Activated naive CD4-positive, alpha-beta T cell treated with Interleukin-2 at 50 U/mL for 16 hours (primary cell): ENCODE measurements around the gene MICAL2.
A peak's percentile ranks its signal among the peaks of the same experiment; 100 is the strongest.
"Not testable (repeated sequence)": the region's sequence is repeated elsewhere in the genome, so short reads cannot be mapped to it uniquely, and the experiment has no call there.

Source experiments
- DNase-seq: peaks from one replicate; pipeline ENCODE4 v3.0.0-alpha.2; 2020

The MICAL2 gene

GRCh38 chr11:12137938-12138731 lies 27.7 kb downstream of the MICAL2 start:
- no peak for DNase-seq

DNA sequence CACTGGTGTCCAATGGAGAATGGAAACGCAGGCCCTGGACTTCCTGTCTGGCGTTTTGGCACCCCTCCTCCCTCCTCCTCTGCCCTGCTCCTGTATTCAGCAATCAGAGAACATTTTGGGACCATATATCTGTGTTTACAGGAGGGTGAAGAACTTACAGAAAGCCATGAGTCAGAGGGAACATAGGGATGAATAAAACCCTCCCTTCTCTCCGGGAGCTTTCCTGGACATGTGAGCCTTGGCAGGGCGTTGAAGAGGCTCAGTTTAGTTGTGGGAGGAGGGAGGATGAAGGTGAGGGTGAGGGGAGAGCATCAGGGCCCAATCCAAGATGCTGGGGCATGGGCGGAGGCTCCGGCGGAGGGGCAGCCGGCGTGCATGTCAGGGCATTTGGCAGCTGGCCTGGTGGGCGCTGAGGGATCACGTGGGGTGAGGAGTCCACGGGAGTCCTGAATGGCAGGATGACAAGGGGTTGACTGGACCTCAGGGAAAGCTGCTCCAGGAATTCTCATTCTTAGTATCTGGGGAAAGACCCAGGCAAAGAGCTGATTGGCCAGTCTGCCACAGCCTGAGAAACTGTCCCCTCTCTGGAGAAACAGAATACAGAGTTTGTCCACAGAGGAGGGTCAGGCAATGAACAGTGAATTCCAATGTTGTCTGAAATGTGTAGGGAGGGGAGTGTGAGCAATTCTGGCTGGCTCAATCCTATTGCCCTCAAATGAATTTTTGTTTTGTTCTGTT lies 28.9 kb downstream of the MICAL2 start:
- no peak for DNase-seq

DNA sequence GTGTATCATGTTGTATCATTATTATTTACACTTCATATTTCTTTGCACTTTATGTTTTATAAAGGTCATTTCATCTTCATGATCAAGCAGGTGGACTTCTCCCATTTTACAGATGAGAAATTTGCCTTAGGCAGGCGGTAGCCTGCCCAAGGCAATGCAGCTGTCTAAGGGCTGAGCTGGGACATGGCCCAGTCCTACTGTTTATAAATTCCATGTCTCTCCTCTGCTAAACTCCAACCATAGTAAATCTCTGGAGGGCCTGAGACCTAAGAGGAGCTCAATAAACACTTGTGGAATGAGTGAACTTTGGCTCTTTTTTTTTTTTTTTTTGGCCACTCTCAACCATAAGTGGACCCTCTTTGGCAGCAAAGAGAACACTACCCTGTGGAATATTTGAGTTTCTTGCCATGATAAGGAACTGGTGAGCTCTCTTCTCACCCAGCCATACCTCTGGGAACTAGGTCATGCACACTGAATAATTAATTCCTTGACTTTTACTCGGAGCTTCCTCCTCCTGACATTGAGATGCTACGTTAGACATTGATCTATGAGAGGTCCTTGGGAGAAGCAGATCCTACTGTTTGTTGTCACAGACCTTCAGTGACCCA lies 29.9 kb downstream of the MICAL2 start:
- DNase-seq: no peak

DNA sequence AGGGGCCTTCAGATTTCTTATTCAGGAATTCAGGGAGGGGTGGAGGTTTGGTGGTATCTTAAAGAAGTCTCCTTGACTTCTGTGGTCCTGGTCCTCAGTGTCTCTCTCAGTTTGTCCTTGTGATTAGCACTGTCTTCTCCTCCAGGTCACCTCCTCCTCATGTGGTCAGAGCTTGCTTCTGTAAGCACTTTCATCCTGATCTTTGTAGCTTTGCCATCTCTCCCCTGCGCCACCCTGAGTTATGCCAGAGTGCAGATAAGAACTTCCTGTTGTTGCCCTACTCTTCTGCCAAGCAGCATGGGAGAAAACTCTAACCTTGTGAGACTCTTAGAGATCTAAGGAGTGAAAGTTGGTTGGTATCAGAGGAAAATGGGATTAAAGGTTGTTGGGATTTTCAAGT lies 30.9 kb downstream of the MICAL2 start:
- DNase-seq: no peak

DNA sequence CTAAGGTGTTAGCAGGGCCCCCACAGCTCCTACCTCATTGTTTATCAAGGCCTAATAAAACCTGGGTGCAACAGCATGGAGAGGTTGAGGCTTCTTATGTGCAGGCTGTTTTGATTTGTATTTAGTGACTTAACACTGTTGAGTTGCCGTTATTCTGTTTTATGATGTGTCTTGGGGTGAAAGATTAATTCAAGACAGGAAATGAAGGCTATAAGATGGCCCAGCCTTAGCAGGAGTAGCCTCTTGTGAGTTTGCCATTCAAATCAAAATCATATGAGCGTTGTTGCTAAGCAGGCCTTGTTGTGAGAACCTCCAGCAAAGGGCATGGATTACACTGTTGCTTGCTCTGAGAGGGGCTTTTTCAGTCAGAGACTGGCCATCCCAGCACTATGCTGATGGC lies 31.8 kb downstream of the MICAL2 start:
- DNase-seq: no peak

- no peak for DNase-seq
Observed at GRCh38 chr11:12142909-12143308, 32.5 kb downstream of the MICAL2 start.

DNA sequence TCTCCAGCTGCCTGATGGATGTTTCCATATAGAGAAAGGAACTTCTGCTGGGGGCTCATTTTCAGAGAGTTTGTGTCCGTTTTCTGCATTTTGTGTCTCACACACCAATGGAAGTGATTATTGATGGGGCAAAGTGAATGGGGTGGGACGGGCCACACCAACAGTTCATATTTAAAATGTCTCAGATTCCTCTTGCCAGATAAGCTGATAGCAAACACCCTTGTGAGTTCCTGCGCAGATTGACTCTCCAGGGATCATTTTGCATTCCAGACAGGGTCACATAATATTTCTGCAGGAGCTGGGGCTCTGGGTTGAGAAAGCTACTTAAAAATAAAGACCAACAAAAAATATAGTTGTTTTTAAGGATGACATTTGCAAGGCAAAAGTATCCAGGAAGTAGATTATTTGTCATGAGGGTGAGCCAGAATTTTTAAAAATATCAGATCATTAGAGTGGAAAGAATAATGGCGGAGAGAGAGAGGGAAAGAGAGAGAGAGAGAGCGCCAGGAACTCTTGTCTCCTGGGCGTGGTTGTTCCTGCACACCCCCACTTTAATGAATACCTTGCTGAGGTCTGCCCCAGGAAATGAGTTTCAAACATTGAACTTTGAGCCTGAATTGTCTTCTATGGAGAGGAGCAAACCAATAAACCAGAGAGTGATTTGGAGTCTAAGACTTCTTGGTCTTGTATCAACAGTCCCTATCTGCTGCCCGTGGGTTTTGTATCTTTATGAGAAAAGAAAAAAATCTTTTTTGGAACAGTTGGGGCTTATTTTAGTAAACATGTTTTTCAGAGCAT lies 33.3 kb downstream of the MICAL2 start:
- no peak for DNase-seq

DNA sequence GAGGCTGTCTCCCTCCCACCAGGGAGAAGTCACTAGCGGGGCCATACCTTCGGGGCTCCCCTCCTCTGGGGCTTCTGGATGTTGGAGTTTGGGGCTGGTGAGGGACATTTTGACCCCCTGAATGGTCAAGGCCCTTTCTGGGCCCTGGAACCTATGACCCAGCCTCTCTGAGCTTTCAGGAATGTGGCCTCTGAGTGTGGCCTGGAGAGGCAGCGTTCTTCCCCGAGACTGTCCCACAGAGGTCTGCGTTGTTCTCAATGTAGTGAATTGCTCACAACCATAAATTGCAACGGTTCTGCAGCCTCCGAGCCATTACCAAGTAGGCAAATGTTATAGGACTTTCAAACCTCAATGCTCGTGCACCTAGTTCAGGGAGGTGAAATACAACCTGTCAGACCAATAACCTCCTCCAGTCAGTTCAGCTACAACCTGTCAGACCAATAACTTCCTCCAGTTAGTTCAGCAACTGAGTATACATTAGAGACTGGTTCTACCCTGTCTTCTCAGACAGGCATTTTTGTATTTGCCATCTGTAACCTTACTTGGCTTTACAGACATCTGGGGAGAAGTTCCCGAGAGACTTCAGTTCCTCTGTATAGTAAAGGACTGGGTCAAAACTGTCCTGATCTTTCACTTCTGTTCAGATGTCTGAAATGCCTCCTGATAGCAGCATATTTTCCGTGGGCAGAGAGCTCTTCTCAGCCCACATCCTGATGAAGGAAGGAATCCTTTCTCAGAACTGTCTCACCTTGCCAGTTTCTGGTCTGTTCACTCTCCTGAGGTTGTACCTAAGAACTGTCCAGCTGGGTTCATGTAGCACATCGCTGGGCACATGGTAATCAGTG lies 34.2 kb downstream of the MICAL2 start:
- DNase-seq: no peak

DNA sequence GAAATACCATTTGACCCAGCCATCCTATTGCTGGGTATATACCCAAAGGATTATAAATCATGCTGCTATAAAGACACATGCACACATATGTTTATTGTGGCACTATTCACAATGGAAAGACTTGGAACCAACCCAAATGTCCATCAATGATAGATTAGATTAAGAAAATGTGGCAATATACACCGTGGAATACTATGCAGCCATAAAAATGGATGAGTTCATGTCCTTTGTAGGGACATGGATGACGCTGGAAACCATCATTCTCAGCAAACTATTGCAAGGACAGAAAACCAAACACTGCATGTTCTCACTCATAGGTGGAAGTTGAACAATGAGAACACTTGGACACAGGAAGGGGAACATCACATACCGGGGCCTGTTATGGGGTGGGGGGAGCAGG lies 36.3 kb downstream of the MICAL2 start:
- DNase-seq: not testable (repeated sequence)

GRCh38 chr11:12147827-12148226 lies 37.4 kb downstream of the MICAL2 start:
- DNase-seq: no peak

DNA sequence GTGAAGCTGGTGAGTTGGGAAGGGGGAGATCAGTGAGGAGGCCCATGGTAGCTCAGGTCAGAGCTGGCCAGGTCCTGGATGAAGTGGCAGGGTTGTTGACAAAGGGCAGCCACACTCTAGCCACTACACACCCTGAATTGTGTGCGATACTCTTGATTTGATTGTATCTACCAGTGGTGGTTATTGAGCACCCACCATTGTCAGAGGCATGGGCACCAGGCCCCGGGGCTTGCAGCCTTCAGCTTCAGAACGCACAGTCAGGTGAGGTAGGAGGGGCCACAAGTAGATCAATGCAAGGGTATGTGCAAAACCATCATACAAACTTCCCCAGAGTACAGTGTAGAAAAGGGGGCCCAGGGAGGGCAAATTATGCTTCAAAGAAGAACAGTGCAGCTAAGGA lies 38.1 kb downstream of the MICAL2 start:
- no peak for DNase-seq

DNA sequence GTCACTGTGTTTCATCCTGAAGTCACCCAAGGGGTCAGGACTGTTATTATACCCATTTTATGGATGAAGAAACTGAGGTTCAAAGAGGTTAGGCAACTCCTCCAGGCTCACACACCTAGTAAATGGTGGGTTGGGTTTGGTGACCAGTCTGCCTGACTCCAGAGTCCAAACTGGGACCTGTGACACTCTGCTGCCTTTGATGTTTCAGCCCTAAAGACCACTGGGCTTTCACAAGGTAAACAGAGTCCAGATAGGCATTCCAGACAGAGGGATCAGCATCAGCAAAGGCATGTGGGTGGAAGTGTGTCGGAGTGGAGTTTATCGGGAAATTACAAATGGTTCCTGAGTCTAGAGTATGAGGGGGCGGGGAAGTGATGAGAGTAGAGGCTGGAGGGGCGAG lies 38.5 kb downstream of the MICAL2 start:
- no peak for DNase-seq

DNA sequence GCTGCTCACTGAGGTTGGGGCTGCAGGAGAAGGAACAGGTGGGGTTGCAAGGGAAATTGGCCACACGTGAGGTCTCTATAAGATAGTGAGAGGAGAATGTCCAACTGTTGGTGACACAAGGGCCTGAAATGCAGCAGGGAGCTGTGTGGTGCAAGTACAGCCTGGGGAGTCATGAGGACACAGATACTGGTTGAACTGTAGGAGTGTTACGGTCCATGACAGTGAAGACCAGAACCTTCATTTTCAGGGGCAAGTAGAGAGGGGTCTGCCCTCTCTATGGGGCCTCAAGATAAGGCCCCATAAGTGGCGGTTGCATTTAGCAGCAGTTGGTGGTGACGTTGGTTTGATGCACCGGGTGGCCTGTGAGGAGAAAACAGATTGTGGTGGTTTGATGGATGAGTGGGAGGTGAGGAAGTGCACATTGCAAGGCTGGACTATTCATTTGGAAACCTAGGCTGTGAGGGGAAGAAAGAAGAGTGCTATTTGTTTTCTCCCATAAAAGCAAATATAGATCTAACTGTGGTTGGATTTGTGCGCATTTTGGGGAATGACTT lies 39.4 kb downstream of the MICAL2 start:
- peak; percentile 47 for DNase-seq

DNA sequence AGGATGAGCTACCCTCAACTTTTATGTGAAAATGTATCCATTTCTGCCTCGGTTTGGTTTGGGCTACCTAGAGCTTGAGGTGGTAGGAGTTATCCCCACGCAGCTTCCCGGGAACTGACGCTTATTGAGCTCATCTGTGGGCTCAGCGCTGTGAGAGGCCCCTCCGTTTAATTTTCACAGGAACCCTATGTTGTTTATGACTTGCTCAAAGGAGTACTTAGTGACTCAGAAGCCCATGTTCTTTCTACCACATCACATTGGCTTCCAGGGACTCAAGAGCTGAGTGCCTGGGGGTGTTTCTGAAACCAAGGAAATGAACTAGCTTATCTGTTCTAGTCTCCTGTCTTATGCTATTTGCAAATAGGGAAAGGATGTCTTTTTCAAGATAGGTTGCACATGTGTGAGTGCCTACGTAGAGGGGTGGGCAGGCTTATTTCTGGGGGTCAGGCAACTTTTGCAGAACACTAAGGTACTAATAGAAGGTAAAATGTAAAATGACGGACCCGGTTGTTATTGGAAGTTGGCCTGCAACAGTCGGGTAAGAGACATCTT lies 40.5 kb downstream of the MICAL2 start:
- DNase-seq: peak; percentile 63

GRCh38 chr11:12152321-12152720 lies 41.9 kb downstream of the MICAL2 start:
- no peak for DNase-seq

DNA sequence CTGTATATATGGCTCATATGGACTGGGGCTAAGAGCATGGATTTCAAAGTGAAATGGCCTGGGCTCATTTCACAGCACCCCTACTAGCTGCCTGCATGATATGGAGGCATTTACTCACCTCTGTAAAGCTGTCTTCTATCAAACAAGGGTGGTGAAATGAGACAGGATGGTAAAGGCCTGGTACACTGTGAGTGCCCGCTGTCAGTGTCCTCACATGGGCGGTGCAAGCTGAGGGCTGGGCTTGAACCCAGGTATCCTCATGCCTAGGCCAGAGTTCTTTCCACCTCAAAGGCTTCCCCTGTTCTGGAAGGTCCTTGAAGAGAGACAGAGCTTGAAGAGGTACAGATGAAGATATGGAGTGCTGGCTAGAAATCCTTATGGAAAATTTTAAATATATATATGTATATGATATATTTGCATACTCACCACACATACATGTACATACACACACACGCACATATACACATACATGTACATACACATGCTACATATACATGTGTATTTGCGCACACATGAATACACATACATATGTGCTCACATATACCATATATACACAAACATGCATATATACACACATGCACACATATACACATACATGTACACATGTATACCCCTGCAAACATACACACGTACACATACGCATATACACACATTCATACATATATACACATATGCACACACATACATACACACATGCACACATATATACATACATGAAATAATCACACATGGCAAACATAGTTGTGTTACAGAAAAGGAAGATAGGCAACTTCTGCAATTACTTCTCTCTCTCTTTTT lies 44.7 kb downstream of the MICAL2 start:
- no peak for DNase-seq

GRCh38 chr11:12155696-12156095 lies 45.3 kb downstream of the MICAL2 start:
- no peak for DNase-seq

- DNase-seq: no peak
Observed at GRCh38 chr11:12156301-12157140, 46.1 kb downstream of the MICAL2 start.

DNA sequence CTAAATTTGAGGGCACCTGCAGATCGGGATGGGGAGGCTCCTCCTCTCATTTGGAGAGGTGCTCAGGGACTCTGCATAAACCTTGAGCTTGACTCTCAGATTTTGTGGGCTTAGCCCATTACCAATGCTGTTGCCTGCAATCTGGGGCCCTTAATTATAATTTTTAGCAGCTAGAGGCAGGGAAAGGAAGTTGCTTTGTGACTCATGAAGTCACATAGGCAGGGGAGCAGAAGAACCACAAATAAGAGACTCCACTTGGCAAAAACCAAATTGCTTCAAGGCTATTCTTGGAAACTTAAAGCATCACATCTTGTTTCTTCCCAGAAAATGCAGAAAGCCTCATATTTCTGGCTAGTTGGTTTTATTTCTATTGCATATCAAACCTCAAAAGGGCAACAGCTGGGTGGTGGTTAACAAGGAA lies 46.9 kb downstream of the MICAL2 start:
- DNase-seq: no peak

DNA sequence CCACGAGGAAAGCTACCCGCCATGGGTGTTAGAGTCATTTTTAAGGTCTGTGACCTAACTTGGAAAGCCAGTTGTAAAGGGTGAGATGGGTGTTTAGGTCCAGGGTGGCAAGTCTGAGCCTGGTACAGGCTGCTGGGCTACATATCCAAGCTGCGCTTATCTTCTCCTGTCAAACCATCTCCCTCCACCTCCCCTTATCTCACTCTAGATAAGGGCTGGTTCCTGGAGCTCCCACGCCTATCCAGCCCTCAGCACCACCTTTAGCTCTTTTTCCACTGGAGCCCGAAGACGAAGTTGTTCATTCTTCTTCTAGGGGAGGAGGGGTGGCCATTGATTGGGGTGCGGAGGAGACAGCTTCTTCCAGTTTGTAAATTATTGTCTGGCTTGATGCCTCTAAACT lies 48.5 kb downstream of the MICAL2 start:
- no peak for DNase-seq
